Sigmoid colon (tissue), 7 donors: Measurements from ENCODE around the gene RGS19. TPM values are rescaled to one million over a fixed set of nuclear protein-coding genes. Genes with fewer than 3 reads are reported as not detected.

Source experiments
- DNase-seq: peaks from one replicate; pipeline ENCODE4 v3.0.0-alpha.2; 2019
- H3K27ac ChIP-seq, 4 donors: fragments of 200-600 bp; sonication (generic); one replicate each; pipeline ENCODE4 v1.5.1; 2016 to 2019; ENCODE audit warnings: mild to moderate bottlenecking in 1 of 4
- H3K27me3 ChIP-seq, 3 donors: fragments of 200-600 bp; sonication (generic); one replicate each; pipeline ENCODE4 v1.5.1; 2019; ENCODE audit warnings: mild to moderate bottlenecking in 1 of 3
- H3K36me3 ChIP-seq, 4 donors: fragments of 200-600 bp; sonication (generic); one replicate each; pipeline ENCODE4 v1.5.1; 2016 to 2019
- H3K4me1 ChIP-seq, 4 donors: fragments of 200-600 bp; sonication (generic); one replicate each; pipeline ENCODE4 v1.5.1; 2017 to 2019
- H3K4me3 ChIP-seq, 4 donors: fragments of 200-600 bp; sonication (generic); one replicate each; pipeline ENCODE4 v1.5.1; 2017 to 2019; ENCODE audit warnings: mild to moderate bottlenecking in 2 of 4, moderate library complexity in 1 of 4
- H3K9me3 ChIP-seq, 4 donors: fragments of 200-600 bp in 3 of 4; sonication (generic) in 3 of 4; one replicate each; pipeline versions ENCODE4 v1.5.1 to v1.6.1; 2013 to 2019
- EP300 ChIP-seq, 4 donors: sonication (generic); formaldehyde crosslinking; IDR thresholded peaks; one replicate each; pipeline ENCODE4 v1.6.1; 2017; ENCODE audit warnings: antibody characterized with exemption in 4 of 4
- POLR2A ChIP-seq, 2 donors: fragments of 450-650 bp; IDR thresholded peaks; one replicate each; pipeline ENCODE4 v1.6.1; 2016; ENCODE audit warnings: antibody characterized with exemption in 2 of 2, mild to moderate bottlenecking in 2 of 2, moderate library complexity in 2 of 2
- POLR2AphosphoS5 ChIP-seq, 4 donors: sonication (generic); formaldehyde crosslinking; IDR thresholded peaks; one replicate each; pipeline ENCODE4 v1.6.1; 2017; ENCODE audit warnings: antibody characterized with exemption in 4 of 4
- WGBS, 2 donors: extraction: QIAGEN DNeasy Blood & Tissue Kit; methylation state at CpG; one replicate each; pipeline ENCODE4 v1.1.7; 2013; 5-methylcytosine and 5-hydroxymethylcytosine counted together
- intact Hi-C: fragments of 100-400 bp; cut with DNase I; formaldehyde crosslinking; loops from one replicate; pipeline ENCODE4 v1.15.1; 2023
- polyA plus RNA-seq, 3 donors: library from polyadenylated mRNA; stranded (reverse); fragments of 200-250 nt; gene quantifications; one replicate each; pipeline ENCODE4 v1.2.3, GENCODE V29; 2013
- total RNA-seq, 4 donors: library from RNA; depleted of rRNA; stranded (reverse); fragments of >200 nt; gene quantifications; one replicate each; pipeline ENCODE4 v1.1.0, GENCODE V29; 2016
- TF ChIP-seq, protein P1 (sequence below), 4 experiments: fragments of 450-650 bp in 3 of 4; fragments of 200-600 bp in 1 of 4; IDR thresholded peaks; one replicate each; pipeline ENCODE4 v1.5.1; 2016 to 2019; ENCODE audit warnings: antibody characterized with exemption in 4 of 4, mild to moderate bottlenecking in 3 of 4, moderate library complexity in 2 of 4
- donor health status: healthy with polysubstance abuse.
- donor health status: Bipolar disorder and iron deficiency.
- donor health status: healthy.

The RGS19 gene
- total and polyA plus RNA-seq, 7 donors = 7.5 to 22.0 (median 11.6) TPM

DNA sequence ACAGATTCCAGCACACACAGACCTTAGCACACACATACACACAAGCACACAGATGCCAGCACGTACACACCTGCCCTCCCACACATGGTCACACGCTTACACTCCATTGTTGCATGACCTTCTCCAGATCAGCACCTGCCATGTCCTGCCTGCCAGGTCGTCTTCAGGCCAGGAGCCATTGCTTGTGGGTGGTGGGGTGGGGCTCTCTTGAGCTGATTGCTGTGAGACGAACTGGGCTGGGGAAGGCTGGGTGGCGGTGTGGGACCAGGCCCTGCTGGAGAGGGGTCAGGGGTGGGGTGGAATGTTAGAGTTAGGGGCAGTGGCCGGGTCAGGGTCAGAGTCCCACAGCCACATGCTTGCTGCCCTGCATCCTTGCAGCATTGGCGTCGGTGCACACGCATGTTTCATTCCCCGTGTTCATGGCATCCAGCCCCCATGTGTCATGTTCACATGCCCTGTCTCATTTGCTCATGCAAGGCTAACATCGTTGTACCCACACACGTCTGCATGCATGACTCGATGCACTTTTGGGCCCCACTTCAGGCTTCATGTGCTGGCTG lies 34.6 kb upstream of the RGS19 start:
- Histone ChIP-seq H3K27me3 (no peaks in the 10 kb centered on the region), H3K4me3 (no peak overlapping the region), H3K4me1 (no peaks in the 10 kb centered on the region), H3K9me3 (no peaks in the 10 kb centered on the region), H3K36me3 (no peaks in the 10 kb centered on the region), H3K27ac (no peak overlapping the region)
- TF ChIP-seq POLR2A (IDR thresholded peaks at IDR 0.05) (no peak), POLR2AphosphoS5 (IDR thresholded peaks at IDR 0.05) (no peak), EP300 (IDR thresholded peaks at IDR 0.05) (no peak)
- TF ChIP-seq, protein P1, sequence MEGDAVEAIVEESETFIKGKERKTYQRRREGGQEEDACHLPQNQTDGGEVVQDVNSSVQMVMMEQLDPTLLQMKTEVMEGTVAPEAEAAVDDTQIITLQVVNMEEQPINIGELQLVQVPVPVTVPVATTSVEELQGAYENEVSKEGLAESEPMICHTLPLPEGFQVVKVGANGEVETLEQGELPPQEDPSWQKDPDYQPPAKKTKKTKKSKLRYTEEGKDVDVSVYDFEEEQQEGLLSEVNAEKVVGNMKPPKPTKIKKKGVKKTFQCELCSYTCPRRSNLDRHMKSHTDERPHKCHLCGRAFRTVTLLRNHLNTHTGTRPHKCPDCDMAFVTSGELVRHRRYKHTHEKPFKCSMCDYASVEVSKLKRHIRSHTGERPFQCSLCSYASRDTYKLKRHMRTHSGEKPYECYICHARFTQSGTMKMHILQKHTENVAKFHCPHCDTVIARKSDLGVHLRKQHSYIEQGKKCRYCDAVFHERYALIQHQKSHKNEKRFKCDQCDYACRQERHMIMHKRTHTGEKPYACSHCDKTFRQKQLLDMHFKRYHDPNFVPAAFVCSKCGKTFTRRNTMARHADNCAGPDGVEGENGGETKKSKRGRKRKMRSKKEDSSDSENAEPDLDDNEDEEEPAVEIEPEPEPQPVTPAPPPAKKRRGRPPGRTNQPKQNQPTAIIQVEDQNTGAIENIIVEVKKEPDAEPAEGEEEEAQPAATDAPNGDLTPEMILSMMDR (IDR thresholded peaks at IDR 0.05) = no peak
- intact Hi-C loops = no loop called here
- DNase-seq = peak; percentile 43
- 61 to 81% methylated on average over 13 of the region's 13 CpGs for WGBS, 2 donors

DNA sequence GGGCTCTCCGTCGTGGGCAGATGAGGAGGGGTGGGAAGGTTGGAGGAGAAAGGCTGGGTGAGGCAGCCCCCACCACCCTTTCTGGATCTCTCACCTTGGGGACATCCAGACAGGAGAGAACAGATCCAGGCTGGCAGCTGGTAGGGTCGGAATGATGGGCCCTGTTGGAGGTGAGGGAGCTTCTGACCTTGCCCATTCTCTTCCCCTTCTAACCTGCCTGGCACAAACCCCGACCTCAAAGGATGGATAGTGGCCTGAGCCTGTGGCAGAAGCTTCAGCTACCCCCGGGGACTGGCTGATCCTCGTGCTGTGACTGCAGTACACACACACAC lies 34.1 kb upstream of the RGS19 start:
- Histone ChIP-seq H3K27me3 (no peaks in the 10 kb centered on the region), H3K4me1 (no peaks in the 10 kb centered on the region), H3K4me3 (no peak overlapping the region), H3K9me3 (no peaks in the 10 kb centered on the region), H3K36me3 (no peaks in the 10 kb centered on the region), H3K27ac (no peak overlapping the region)
- WGBS, 2 donors = 59 to 80% methylated on average over 6 of the region's 6 CpGs
- intact Hi-C loops = no loop called here
- TF ChIP-seq POLR2AphosphoS5 (IDR thresholded peaks at IDR 0.05) (no peak), EP300 (IDR thresholded peaks at IDR 0.05) (no peak), POLR2A (IDR thresholded peaks at IDR 0.05) (no peak)
- TF ChIP-seq, protein P1 (IDR thresholded peaks at IDR 0.05) = no peak
- no peak for DNase-seq

DNA sequence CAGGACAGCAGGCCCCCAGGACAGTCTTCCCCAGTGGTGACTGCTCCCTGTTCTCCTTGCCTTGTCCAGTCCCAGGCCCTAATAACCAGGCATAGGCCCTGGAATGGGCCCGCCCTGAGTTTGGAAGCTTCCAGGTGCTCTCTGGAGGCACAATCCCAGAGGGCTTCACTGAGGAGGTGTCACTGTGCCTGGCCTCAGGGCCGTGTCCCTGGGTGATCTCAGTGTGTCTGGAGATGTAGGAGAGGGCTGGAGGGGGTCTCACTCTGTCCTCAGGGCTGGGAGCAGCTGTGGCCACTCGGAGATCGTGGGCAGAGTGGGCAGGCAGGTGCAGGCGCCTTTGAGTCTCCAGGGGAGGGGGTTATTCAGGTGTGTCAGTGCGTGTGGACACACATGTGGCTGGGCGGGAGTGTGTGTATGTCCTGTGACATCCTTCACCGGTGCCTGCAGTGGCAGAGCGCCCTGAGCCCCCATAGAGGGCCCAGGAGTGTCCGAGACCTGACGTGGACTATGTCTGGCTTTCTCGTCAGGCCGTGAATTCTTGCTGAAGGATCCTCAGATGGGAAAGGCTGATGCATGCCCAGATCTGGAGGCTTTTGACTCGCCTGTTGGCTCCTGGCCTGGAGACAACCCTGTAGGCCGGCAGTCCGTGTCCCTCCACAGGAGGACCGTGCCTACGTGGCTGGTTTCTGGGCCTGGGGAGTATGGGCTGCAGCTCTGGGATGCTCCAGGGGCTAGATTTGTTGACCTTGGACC lies 33.5 kb upstream of the RGS19 start:
- Histone ChIP-seq H3K9me3 (no peaks in the 10 kb centered on the region), H3K27me3 (no peaks in the 10 kb centered on the region), H3K4me3 (no peak overlapping the region), H3K36me3 (no peaks in the 10 kb centered on the region), H3K27ac (no peak overlapping the region), H3K4me1 (no peaks in the 10 kb centered on the region)
- DNase-seq = peak; percentile 50
- intact Hi-C loops = no loop called here
- TF ChIP-seq POLR2AphosphoS5 (IDR thresholded peaks at IDR 0.05) (no peak), EP300 (IDR thresholded peaks at IDR 0.05) (no peak), POLR2A (IDR thresholded peaks at IDR 0.05) (no peak)
- TF ChIP-seq, protein P1 (IDR thresholded peaks at IDR 0.05) = no peak
- 78 to 85% methylated on average over 18 of the region's 18 CpGs for WGBS, 2 donors

DNA sequence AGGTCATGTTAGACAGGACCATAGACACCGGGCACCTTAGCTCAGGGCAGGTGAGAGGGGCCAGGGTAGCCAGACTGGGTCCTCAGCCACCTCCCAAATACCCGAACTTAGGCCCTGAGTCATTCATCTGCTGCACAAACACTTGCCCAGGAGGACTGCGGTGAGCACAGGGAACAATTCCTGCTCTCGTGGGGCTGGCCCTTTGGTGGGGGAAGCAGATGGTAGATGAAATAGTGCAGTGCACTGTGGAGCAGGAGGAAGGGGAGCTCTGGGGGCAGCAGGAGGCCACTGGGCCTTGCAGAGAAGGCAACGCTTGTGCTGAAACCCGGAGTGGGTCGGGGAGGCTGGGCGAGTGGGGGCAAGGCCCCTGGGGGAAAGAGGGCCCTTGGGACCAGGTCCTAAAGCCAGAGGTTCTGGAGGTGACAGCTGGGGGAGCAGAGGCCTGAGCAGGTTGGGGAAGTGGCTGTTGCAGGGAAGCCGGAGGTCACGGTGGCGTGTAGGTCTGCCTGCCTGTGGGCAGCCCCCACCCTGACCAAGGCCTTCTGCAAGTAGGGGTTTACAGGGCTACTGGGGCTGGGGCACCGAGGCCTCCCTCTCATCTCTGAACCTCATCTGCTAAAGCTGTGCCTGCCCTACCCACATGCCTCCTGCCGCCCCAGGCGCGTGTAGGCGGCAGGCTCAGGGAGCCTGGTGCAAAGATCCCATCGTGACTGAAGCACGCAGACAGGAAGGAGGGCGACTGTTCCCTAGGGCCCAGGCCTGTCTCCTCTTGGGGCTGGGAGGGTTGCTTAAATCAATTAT lies 32.7 kb upstream of the RGS19 start:
- no peak for TF ChIP-seq EP300 (IDR thresholded peaks at IDR 0.05)
- no peak for TF ChIP-seq POLR2AphosphoS5 (IDR thresholded peaks at IDR 0.05)
- TF ChIP-seq, protein P1 (IDR thresholded peaks at IDR 0.05) = no peak
- TF ChIP-seq POLR2A (IDR thresholded peaks at IDR 0.05) = no peak
- DNase-seq = peak; percentile 54
- H3K4me3 ChIP-seq = no peak overlapping the region
- H3K36me3 ChIP-seq = no peaks in the 10 kb centered on the region
- intact Hi-C loops = no loop called here
- no peaks in the 10 kb centered on the region for H3K4me1 ChIP-seq
- WGBS, 2 donors = 58 to 76% methylated on average over 19 of the region's 19 CpGs
- H3K27ac ChIP-seq = no peak overlapping the region
- no peaks in the 10 kb centered on the region for H3K9me3 ChIP-seq
- no peaks in the 10 kb centered on the region for H3K27me3 ChIP-seq
